Sigmoid colon (tissue), 7 donors: Measurements from ENCODE around the gene APOOL. TPM values are rescaled to one million over a fixed set of nuclear protein-coding genes. Genes with fewer than 3 reads are reported as not detected.
"Not testable (repeated sequence)": the region's sequence is repeated elsewhere in the genome, so short reads cannot be mapped to it uniquely, and the experiment has no call there.

Experiments
- DNase-seq: peaks from one replicate; pipeline ENCODE4 v3.0.0-alpha.2; 2019
- H3K27ac ChIP-seq, 4 donors: fragments of 200-600 bp; sonication (generic); one replicate each; pipeline ENCODE4 v1.5.1; 2016 to 2019; ENCODE audit warnings: mild to moderate bottlenecking in 1 of 4
- H3K27me3 ChIP-seq, 3 donors: fragments of 200-600 bp; sonication (generic); one replicate each; pipeline ENCODE4 v1.5.1; 2019; ENCODE audit warnings: mild to moderate bottlenecking in 1 of 3
- H3K36me3 ChIP-seq, 4 donors: fragments of 200-600 bp; sonication (generic); one replicate each; pipeline ENCODE4 v1.5.1; 2016 to 2019
- H3K4me1 ChIP-seq, 4 donors: fragments of 200-600 bp; sonication (generic); one replicate each; pipeline ENCODE4 v1.5.1; 2017 to 2019
- H3K4me3 ChIP-seq, 4 donors: fragments of 200-600 bp; sonication (generic); one replicate each; pipeline ENCODE4 v1.5.1; 2017 to 2019; ENCODE audit warnings: mild to moderate bottlenecking in 2 of 4, moderate library complexity in 1 of 4
- H3K9me3 ChIP-seq, 4 donors: fragments of 200-600 bp in 3 of 4; sonication (generic) in 3 of 4; one replicate each; pipeline versions ENCODE4 v1.5.1 to v1.6.1; 2013 to 2019
- CTCF ChIP-seq, 4 experiments: fragments of 450-650 bp in 3 of 4; fragments of 200-600 bp in 1 of 4; IDR thresholded peaks; one replicate each; pipeline ENCODE4 v1.5.1; 2016 to 2019; ENCODE audit warnings: antibody characterized with exemption in 4 of 4, mild to moderate bottlenecking in 3 of 4, moderate library complexity in 2 of 4
- EP300 ChIP-seq, 4 donors: sonication (generic); formaldehyde crosslinking; IDR thresholded peaks; one replicate each; pipeline ENCODE4 v1.6.1; 2017; ENCODE audit warnings: antibody characterized with exemption in 4 of 4
- POLR2A ChIP-seq, 2 donors: fragments of 450-650 bp; IDR thresholded peaks; one replicate each; pipeline ENCODE4 v1.6.1; 2016; ENCODE audit warnings: antibody characterized with exemption in 2 of 2, mild to moderate bottlenecking in 2 of 2, moderate library complexity in 2 of 2
- POLR2AphosphoS5 ChIP-seq, 4 donors: sonication (generic); formaldehyde crosslinking; IDR thresholded peaks; one replicate each; pipeline ENCODE4 v1.6.1; 2017; ENCODE audit warnings: antibody characterized with exemption in 4 of 4
- WGBS, 2 donors: extraction: QIAGEN DNeasy Blood & Tissue Kit; methylation state at CpG; one replicate each; pipeline ENCODE4 v1.1.7; 2013; 5-methylcytosine and 5-hydroxymethylcytosine counted together
- intact Hi-C: fragments of 100-400 bp; cut with DNase I; formaldehyde crosslinking; loops from one replicate; pipeline ENCODE4 v1.15.1; 2023
- polyA plus RNA-seq, 3 donors: library from polyadenylated mRNA; stranded (reverse); fragments of 200-250 nt; gene quantifications; one replicate each; pipeline ENCODE4 v1.2.3, GENCODE V29; 2013
- total RNA-seq, 4 donors: library from RNA; depleted of rRNA; stranded (reverse); fragments of >200 nt; gene quantifications; one replicate each; pipeline ENCODE4 v1.1.0, GENCODE V29; 2016
- donor health status: healthy with polysubstance abuse.
- donor health status: Bipolar disorder and iron deficiency.
- donor health status: healthy.

The APOOL gene
- total and polyA plus RNA-seq, 7 donors, result 3.0 to 16.8 (median 8.1) TPM

DNA sequence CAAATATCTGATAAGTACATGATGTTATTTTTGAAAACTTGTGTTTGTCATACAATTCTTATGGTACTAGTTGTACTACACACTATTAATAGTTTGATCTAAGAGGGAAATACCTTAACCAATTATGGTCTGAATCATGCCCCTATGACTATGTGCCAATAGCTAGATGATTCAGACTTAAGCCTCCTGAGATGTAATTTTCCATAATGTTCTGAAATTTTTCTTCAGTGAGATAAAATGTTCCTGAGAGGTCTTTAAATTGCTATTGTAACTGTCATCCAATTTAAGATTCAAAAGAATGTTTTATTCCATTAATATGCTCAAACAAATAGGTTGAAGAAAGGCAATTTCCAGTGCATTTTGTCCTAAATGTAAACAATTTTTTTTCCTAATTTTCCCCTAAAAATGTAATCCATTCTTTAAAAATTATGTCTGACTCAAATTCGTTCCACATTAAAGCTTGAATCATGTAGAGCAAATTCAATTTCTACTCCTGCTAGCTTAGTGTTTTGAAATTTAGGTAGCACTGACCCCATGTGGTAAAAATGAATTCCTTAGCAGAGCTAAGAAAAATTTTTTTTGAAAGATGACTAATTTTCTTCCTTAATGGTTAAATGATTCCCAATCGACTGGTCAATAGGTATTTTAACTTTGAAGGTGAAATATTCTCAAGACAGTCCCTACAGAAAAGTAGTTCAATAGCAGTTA, 49.1 kb downstream of the APOOL start:
- Histone ChIP-seq H3K9me3 (no peaks in the 10 kb centered on the region), H3K4me1 (peaks cover 0 to 11% (median 0%) of the 10 kb centered on the region in 4 donors), H3K36me3 (no peaks in the 10 kb centered on the region), H3K27me3 (no peaks in the 10 kb centered on the region), H3K27ac (peak overlapping the region in 1 of 4 donors; percentile 53), H3K4me3 (no peak overlapping the region)
- intact Hi-C loops, result loop anchor here (5.0 kb wide), 1 partner anchor 320 kb away; no protein-coding TSS in a partner anchor
- DNase-seq, result no peak
- TF ChIP-seq POLR2A (IDR thresholded peaks at IDR 0.05), result no peak
- no peak for TF ChIP-seq POLR2AphosphoS5 (IDR thresholded peaks at IDR 0.05)
- TF ChIP-seq CTCF (IDR thresholded peaks at IDR 0.05), result peak in 2 of 4 experiments; percentile 23 to 33
- WGBS, 2 donors, result 55 to 63% methylated on average over 2 of the region's 2 CpGs

DNA sequence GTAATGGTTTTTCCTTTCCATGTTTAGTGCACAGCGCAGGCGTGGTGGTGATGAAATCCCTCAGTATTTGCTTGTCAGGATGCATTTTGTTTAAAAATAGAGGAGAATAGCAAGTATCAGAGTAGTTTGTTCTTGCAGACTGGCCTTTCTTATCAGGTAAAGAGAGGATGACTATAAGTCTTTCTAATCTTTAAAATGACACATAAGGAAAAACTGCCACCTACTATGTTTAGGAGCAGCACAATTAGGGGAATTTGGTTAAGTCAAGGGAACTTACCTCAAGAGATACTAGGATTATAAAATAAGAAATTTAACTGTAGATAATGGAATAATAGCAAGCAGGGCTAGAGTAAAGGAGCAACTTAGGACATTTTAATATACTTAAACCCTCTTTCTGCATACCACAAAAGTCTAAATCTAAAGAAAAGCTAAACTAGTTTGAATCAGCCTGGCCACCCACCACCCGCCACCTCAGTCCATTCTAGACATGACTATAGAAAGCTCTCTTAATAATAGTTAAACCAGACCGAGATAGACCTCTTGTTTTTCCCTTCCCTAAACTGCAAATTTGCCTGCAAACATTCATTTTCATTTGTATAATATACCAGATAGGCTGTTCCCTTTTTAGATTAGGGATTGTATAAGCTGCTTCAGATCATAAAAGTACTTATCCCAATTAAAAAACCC, 62.0 kb downstream of the APOOL start:
- intact Hi-C loops, result no loop called here
- no peak overlapping the region for H3K4me3 ChIP-seq
- H3K9me3 ChIP-seq, result no peaks in the 10 kb centered on the region
- 69 to 70% methylated on average over 4 of the region's 4 CpGs for WGBS, 2 donors
- no peaks in the 10 kb centered on the region for H3K4me1 ChIP-seq
- DNase-seq, result no peak
- H3K27ac ChIP-seq, result no peak overlapping the region
- H3K36me3 ChIP-seq, result peaks cover 0 to 10% (median 0%) of the 10 kb centered on the region in 4 donors
- H3K27me3 ChIP-seq, result no peaks in the 10 kb centered on the region
- no peak for TF ChIP-seq CTCF (IDR thresholded peaks at IDR 0.05)
- TF ChIP-seq EP300 (IDR thresholded peaks at IDR 0.05), result no peak
- no peak for TF ChIP-seq POLR2A (IDR thresholded peaks at IDR 0.05)
- TF ChIP-seq POLR2AphosphoS5 (IDR thresholded peaks at IDR 0.05), result no peak

DNA sequence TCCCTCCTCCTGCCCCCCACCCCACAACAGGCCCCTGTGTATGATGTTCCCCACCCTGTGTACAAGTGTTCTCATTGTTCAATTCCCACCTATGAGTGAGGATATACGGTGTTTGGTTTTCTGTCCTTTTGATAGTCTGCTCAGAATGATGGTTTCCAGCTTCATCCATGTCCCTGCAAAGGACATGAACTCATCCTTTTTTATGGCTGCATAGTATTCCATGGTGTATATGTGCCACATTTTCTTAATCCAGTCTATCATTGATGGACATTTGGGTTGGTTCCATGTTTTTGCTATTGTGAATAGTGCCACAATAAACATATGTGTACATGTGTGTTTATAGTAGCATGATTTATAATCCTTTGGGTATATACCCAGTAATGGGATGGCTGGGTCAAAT, 73.6 kb downstream of the APOOL start:
- 95 to 97% methylated on average over 1 of the region's 1 CpG for WGBS, 2 donors
- H3K4me1 ChIP-seq, H3K27me3 ChIP-seq, DNase-seq, H3K27ac ChIP-seq, H3K9me3 ChIP-seq, H3K36me3 ChIP-seq, intact Hi-C loops, H3K4me3 ChIP-seq: not testable (repeated sequence)

- 71 to 81% methylated on average over 2 of the region's 2 CpGs for WGBS, 2 donors
- TF ChIP-seq POLR2AphosphoS5 (IDR thresholded peaks at IDR 0.05), result no peak
- peak in 2 of 4 experiments; percentile 36 to 54 for TF ChIP-seq CTCF (IDR thresholded peaks at IDR 0.05)
- Histone ChIP-seq H3K36me3 (no peaks in the 10 kb centered on the region), H3K9me3 (no peaks in the 10 kb centered on the region), H3K4me1 (no peaks in the 10 kb centered on the region), H3K27me3 (no peaks in the 10 kb centered on the region), H3K4me3 (no peak overlapping the region), H3K27ac (no peak overlapping the region)
- intact Hi-C loops, result no loop called here
- DNase-seq, result no peak
Observed at GRCh38 chrX:85084770-85085393, 81.2 kb downstream of the APOOL start.

- Histone ChIP-seq H3K27ac (no peak overlapping the region), H3K4me1 (no peaks in the 10 kb centered on the region), H3K27me3 (no peaks in the 10 kb centered on the region), H3K9me3 (no peaks in the 10 kb centered on the region), H3K4me3 (no peak overlapping the region), H3K36me3 (peaks cover 0 to 5% (median 0%) of the 10 kb centered on the region in 4 donors)
- WGBS, 2 donors, result 96 to 100% methylated on average over 5 of the region's 5 CpGs
- intact Hi-C loops, result no loop called here
- no peak for DNase-seq
- no peak for TF ChIP-seq EP300 (IDR thresholded peaks at IDR 0.05)
- TF ChIP-seq POLR2AphosphoS5 (IDR thresholded peaks at IDR 0.05), result no peak
- TF ChIP-seq POLR2A (IDR thresholded peaks at IDR 0.05), result no peak
- no peak for TF ChIP-seq CTCF (IDR thresholded peaks at IDR 0.05)
Observed at GRCh38 chrX:85089321-85089840, 85.7 kb downstream of the APOOL start.
